Right lobe of liver (tissue), 6 donors: ENCODE measurements around the gene FYN. TPM values are rescaled to one million over a fixed set of nuclear protein-coding genes. Genes with fewer than 3 reads are reported as not detected.

ENCODE experiments used
- ATAC-seq, 4 donors: fragments of 200-7000 bp; cut with Tn5 transposase; one replicate each; pipeline ENCODE4 v1.9.1; 2020; ENCODE audit warnings: mild to moderate bottlenecking in 4 of 4, moderate library complexity in 4 of 4
- DNase-seq, 3 donors: peaks; one replicate each; pipeline ENCODE4 v3.0.0-alpha.2; 2020
- H3K27ac ChIP-seq, 3 donors: fragments of 200-600 bp; one replicate each; pipeline ENCODE4 v1.8.0; 2022
- H3K27me3 ChIP-seq, 2 donors: fragments of 200-600 bp; one replicate each; pipeline ENCODE4 v1.8.0; 2022
- H3K36me3 ChIP-seq, 4 donors: fragments of 200-600 bp; sonication (generic) in 1 of 4; one replicate each; pipeline versions ENCODE4 v1.5.1 to v1.8.0; 2017 to 2022; ENCODE audit warnings: control low read depth in 1 of 4
- H3K4me1 ChIP-seq, 4 donors: fragments of 200-600 bp; sonication (generic) in 1 of 4; one replicate each; pipeline versions ENCODE4 v1.5.1 to v1.8.0; 2017 to 2022; ENCODE audit warnings: control low read depth in 1 of 4
- H3K4me3 ChIP-seq, 3 donors: fragments of 200-600 bp; one replicate each; pipeline ENCODE4 v1.8.0; 2022
- H3K9me3 ChIP-seq, 4 donors: fragments of 200-600 bp; sonication (generic) in 1 of 4; one replicate each; pipeline versions ENCODE4 v1.5.1 to v1.8.0; 2017 to 2022; ENCODE audit warnings: control low read depth in 1 of 4
- CTCF ChIP-seq, 4 donors: fragments of 200-600 bp in 3 of 4; fragments of 450-650 bp in 1 of 4; IDR thresholded peaks; one replicate each; pipeline versions ENCODE4 v1.5.1 to v1.8.0; 2016 to 2022; ENCODE audit warnings: antibody characterized with exemption in 4 of 4, mild to moderate bottlenecking in 2 of 4
- POLR2A ChIP-seq: fragments of 450-650 bp; IDR thresholded peaks from one replicate; pipeline ENCODE4 v1.6.1; 2017; ENCODE audit warnings: antibody characterized with exemption, mild to moderate bottlenecking
- WGBS: methylation state at CpG from one replicate; pipeline ENCODE4 v1.1.6; 2018; ENCODE audit warnings: low coverage, low lambda C conversion rate; ENCODE audit not compliant: insufficient coverage; ENCODE audit errors: missing lambda C conversion rate; 5-methylcytosine and 5-hydroxymethylcytosine counted together
- intact Hi-C, 2 donors: fragments of 100-400 bp; cut with DNase I; formaldehyde crosslinking; loops; one replicate each; pipeline versions ENCODE4 v1.11.2 to v1.14.1; 2022
- total RNA-seq, 6 experiments: library from RNA; depleted of rRNA in 2 of 6; stranded (reverse); fragments of >200 nt in 2 of 6; fragmentation: NEBNext Ultra II Directional in 3 of 6; extraction: Animal tissue kit (Norgen Biotek cat#: 25700) in 3 of 6; gene quantifications; one replicate each; pipeline versions ENCODE4 v1.1.0 to v1.2.4, GENCODE V29; 2016 to 2023
- donor health status: DM: no; HTN: yes; CAD: no.
- donor health status: DM: no; HTN: no; CAD: no.
- donor health status: DM: no; HTN: no; CAD: no.
- donor health status: DM: no; HTN: yes; CAD: no.
- donor health status: DM: no; HTN: yes; CAD: no.

The FYN gene
- total RNA-seq, 6 experiments from 2014 or later = 16.8 to 33.7 (median 23.5) TPM

GRCh38 chr6:111874025-111874415 is 768 bp upstream of the FYN start:
- Histone ChIP-seq H3K27ac (no peak overlapping the region), H3K36me3 (no peaks in the 10 kb centered on the region), H3K4me1 (peaks cover 0 to 8% (median 0%) of the 10 kb centered on the region in 4 donors), H3K4me3 (peak overlapping the region; percentile 51 to 62 (median 52)), H3K9me3 (no peaks in the 10 kb centered on the region), H3K27me3 (peaks cover 0 to 11% of the 10 kb centered on the region in 2 donors)
- WGBS = 5% methylated on average over 8 of the region's 8 CpGs
- TF ChIP-seq POLR2A = no peak
- no peak for TF ChIP-seq CTCF (IDR thresholded peaks at IDR 0.05)
- DNase-seq (no peak), ATAC-seq (no peak)
- intact Hi-C loops = no loop called here

GRCh38 chr6:111872401-111873177 is 663 bp downstream of the FYN start:
- ATAC-seq (peak in 2 of 4 donors; percentile 2 to 3), DNase-seq (peak in 2 of 3 donors; percentile 27 to 55)
- no peak for TF ChIP-seq POLR2A
- no peak for TF ChIP-seq CTCF (IDR thresholded peaks at IDR 0.05)
- WGBS = 4% methylated on average over 7 of the region's 83 CpGs
- Histone ChIP-seq H3K9me3 (no peaks in the 10 kb centered on the region), H3K36me3 (no peaks in the 10 kb centered on the region), H3K4me1 (peaks cover 0 to 8% (median 0%) of the 10 kb centered on the region in 4 donors), H3K27ac (peak overlapping the region; percentile 25 to 63 (median 52)), H3K27me3 (peaks cover 0 to 11% of the 10 kb centered on the region in 2 donors), H3K4me3 (peak overlapping the region; percentile 51 to 62 (median 52))
- intact Hi-C loops = no loop called here

- intact Hi-C loops = no loop called here
- ATAC-seq (peak in 1 of 4 donors; percentile 4), DNase-seq (no peak)
- TF ChIP-seq CTCF (IDR thresholded peaks at IDR 0.05) = no peak
- no peak for TF ChIP-seq POLR2A
- Histone ChIP-seq H3K27ac (peak overlapping the region in 1 of 3 donors; percentile 52), H3K9me3 (no peaks in the 10 kb centered on the region), H3K4me1 (peaks cover 0 to 8% (median 0%) of the 10 kb centered on the region in 4 donors), H3K4me3 (peak overlapping the region; percentile 51 to 62 (median 52)), H3K36me3 (no peaks in the 10 kb centered on the region), H3K27me3 (peaks cover 0 to 11% of the 10 kb centered on the region in 2 donors)
- 9% methylated on average over 13 of the region's 13 CpGs for WGBS
These were observed 1.4 kb downstream of the FYN start for GRCh38 chr6:111871725-111872400.

GRCh38 chr6:111871207-111871606 is 2.0 kb downstream of the FYN start:
- DNase-seq (no peak), ATAC-seq (no peak)
- 36% methylated on average over 3 of the region's 3 CpGs for WGBS
- Histone ChIP-seq H3K4me3 (peak overlapping the region in 2 of 3 donors; percentile 52 to 62), H3K27ac (peak overlapping the region in 1 of 3 donors; percentile 52), H3K9me3 (no peaks in the 10 kb centered on the region), H3K4me1 (peaks cover 0 to 8% (median 0%) of the 10 kb centered on the region in 4 donors), H3K36me3 (no peaks in the 10 kb centered on the region), H3K27me3 (peaks cover 0 to 11% of the 10 kb centered on the region in 2 donors)
- intact Hi-C loops = no loop called here
- TF ChIP-seq POLR2A = no peak
- TF ChIP-seq CTCF (IDR thresholded peaks at IDR 0.05) = no peak
